ENCODE measurements around the gene B3GAT2. TPM values are rescaled to one million over a fixed set of nuclear protein-coding genes. Genes with fewer than 3 reads are reported as not detected.

Gene B3GAT2
- total and polyA plus RNA-seq, 10 donors = 0.03 to 0.09 (median 0.05) TPM; not detected in 6

- H3K9me3 ChIP-seq = peaks cover 0 to 6% (median 0%) of the 10 kb centered on the region in 8 donors
Measured at GRCh38 chr6:70980727-70981126, 23.9 kb upstream of the B3GAT2 start.

GRCh38 chr6:70973604-70974003 lies 16.7 kb upstream of the B3GAT2 start:
- Histone ChIP-seq H3K36me3 (no peaks in the 10 kb centered on the region), H3K9me3 (peaks cover 0 to 7% (median 0%) of the 10 kb centered on the region in 8 donors), H3K27me3 (replicated peaks in 1 of 7) (peaks cover 0 to 11% (median 0%) of the 10 kb centered on the region in 7 donors), H3K27ac (no peak overlapping the region), H3K4me1 (no peaks in the 10 kb centered on the region), H3K4me3 (no peak overlapping the region)
- DNase-seq = no peak
- TF ChIP-seq POLR2AphosphoS5 (IDR thresholded peaks at IDR 0.05) (no peak), POLR2A (IDR thresholded peaks at IDR 0.05) (no peak)
- TF ChIP-seq, protein P1, sequence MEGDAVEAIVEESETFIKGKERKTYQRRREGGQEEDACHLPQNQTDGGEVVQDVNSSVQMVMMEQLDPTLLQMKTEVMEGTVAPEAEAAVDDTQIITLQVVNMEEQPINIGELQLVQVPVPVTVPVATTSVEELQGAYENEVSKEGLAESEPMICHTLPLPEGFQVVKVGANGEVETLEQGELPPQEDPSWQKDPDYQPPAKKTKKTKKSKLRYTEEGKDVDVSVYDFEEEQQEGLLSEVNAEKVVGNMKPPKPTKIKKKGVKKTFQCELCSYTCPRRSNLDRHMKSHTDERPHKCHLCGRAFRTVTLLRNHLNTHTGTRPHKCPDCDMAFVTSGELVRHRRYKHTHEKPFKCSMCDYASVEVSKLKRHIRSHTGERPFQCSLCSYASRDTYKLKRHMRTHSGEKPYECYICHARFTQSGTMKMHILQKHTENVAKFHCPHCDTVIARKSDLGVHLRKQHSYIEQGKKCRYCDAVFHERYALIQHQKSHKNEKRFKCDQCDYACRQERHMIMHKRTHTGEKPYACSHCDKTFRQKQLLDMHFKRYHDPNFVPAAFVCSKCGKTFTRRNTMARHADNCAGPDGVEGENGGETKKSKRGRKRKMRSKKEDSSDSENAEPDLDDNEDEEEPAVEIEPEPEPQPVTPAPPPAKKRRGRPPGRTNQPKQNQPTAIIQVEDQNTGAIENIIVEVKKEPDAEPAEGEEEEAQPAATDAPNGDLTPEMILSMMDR (IDR thresholded peaks at IDR 0.05 in 8 of 11, conservative IDR thresholded peaks at IDR 0.05 in 3 of 11) = no peak
- intact Hi-C loops (cut with DNase I; ENCODE audit: low total_unique reads) = no loop called here
- 91 to 96% (median 94%) methylated on average over 3 of the region's 3 CpGs for WGBS, 5 donors

More at GRCh38 chr6:70980727-70981126, 23.9 kb upstream of the B3GAT2 start:
- 74 to 81% (median 79%) methylated on average over 3 to 4 of the region's 4 CpGs for WGBS, 5 donors
- intact Hi-C loops (cut with DNase I; ENCODE audit: low total_unique reads) = no loop called here
- no peak for DNase-seq
- H3K36me3 ChIP-seq = no peaks in the 10 kb centered on the region
- no peak overlapping the region for H3K27ac ChIP-seq
- no peaks in the 10 kb centered on the region for H3K4me1 ChIP-seq
- H3K4me3 ChIP-seq = no peak overlapping the region
- no peaks in the 10 kb centered on the region for H3K27me3 ChIP-seq (replicated peaks in 1 of 7)
- no peak for TF ChIP-seq POLR2AphosphoS5 (IDR thresholded peaks at IDR 0.05)
- TF ChIP-seq, protein P1 (IDR thresholded peaks at IDR 0.05 in 8 of 11, conservative IDR thresholded peaks at IDR 0.05 in 3 of 11) = no peak
- no peak for TF ChIP-seq POLR2A (IDR thresholded peaks at IDR 0.05)

- Histone ChIP-seq H3K27ac (no peak overlapping the region), H3K36me3 (no peaks in the 10 kb centered on the region), H3K4me3 (no peak overlapping the region), H3K9me3 (no peaks in the 10 kb centered on the region), H3K27me3 (replicated peaks in 1 of 7) (no peaks in the 10 kb centered on the region), H3K4me1 (no peaks in the 10 kb centered on the region)
- TF ChIP-seq, protein P1 (IDR thresholded peaks at IDR 0.05 in 8 of 11, conservative IDR thresholded peaks at IDR 0.05 in 3 of 11) = no peak
- no peak for TF ChIP-seq POLR2AphosphoS5 (IDR thresholded peaks at IDR 0.05)
- no peak for TF ChIP-seq POLR2A (IDR thresholded peaks at IDR 0.05)
- 81 to 99% (median 86%) methylated on average over 3 of the region's 3 CpGs for WGBS, 5 donors
- no peak for DNase-seq
- intact Hi-C loops (cut with DNase I; ENCODE audit: low total_unique reads) = no loop called here
Measured at GRCh38 chr6:70967049-70967448, 10.2 kb upstream of the B3GAT2 start.

DNA sequence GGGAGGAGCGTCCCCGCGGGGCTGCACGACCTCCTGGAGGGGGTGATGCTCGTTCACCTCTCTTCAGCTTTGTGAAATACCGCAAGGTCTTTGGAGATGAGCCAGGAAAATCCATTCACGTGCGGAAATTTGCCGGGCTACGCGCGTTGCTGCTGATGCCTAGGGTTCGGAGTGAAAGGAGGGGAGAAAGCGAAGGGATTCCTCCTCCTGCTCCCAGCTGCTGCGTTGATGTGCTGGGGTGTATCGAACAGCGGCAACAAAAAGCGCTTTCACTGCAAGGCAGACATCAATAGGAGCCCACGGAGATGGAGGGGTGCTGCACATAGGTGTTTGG lies 391 bp upstream of the B3GAT2 start:
- WGBS, 5 donors = 6 to 12% (median 10%) methylated on average over 15 to 19 of the region's 19 CpGs
- no peak for DNase-seq
- Histone ChIP-seq H3K27me3 (replicated peaks in 1 of 7) (peaks cover 7 to 55% (median 46%) of the 10 kb centered on the region in 7 donors), H3K4me3 (peak overlapping the region; percentile 45 to 77 (median 54)), H3K27ac (no peak overlapping the region), H3K4me1 (peaks cover 14 to 30% (median 26%) of the 10 kb centered on the region in 6 donors), H3K36me3 (no peaks in the 10 kb centered on the region), H3K9me3 (no peaks in the 10 kb centered on the region)
- intact Hi-C loops (cut with DNase I; ENCODE audit: low total_unique reads) = no loop called here
- TF ChIP-seq, protein P1 (IDR thresholded peaks at IDR 0.05 in 8 of 11, conservative IDR thresholded peaks at IDR 0.05 in 3 of 11) = no peak
- TF ChIP-seq POLR2A (IDR thresholded peaks at IDR 0.05) = no peak
- TF ChIP-seq POLR2AphosphoS5 (IDR thresholded peaks at IDR 0.05) = no peak

Data from spleen (tissue), 11 donors.